Pulmonary artery endothelial cell (primary cell): ENCODE data around the gene CMSS1. TPM values are rescaled to one million over a fixed set of nuclear protein-coding genes. Genes with fewer than 3 reads are reported as not detected.
A peak's percentile ranks its signal among the peaks of the same experiment; 100 is the strongest.

Source experiments
- DNase-seq: peaks from one replicate; pipeline ENCODE4 v3.0.0-alpha.2; 2011; ENCODE audit warnings: low read depth, low spot score
- total RNA-seq: library from RNA; depleted of rRNA; stranded (reverse); fragments of >200 nt; gene quantifications from 2 replicates; pipeline ENCODE4 v1.2.3, GENCODE V29; 2014

Gene CMSS1
- total RNA-seq, 1 donor from 2014 or later = 15.0 TPM

GRCh38 chr3:100023150-100023549 is 205.5 kb downstream of the CMSS1 start:
- no peak for DNase-seq

DNA sequence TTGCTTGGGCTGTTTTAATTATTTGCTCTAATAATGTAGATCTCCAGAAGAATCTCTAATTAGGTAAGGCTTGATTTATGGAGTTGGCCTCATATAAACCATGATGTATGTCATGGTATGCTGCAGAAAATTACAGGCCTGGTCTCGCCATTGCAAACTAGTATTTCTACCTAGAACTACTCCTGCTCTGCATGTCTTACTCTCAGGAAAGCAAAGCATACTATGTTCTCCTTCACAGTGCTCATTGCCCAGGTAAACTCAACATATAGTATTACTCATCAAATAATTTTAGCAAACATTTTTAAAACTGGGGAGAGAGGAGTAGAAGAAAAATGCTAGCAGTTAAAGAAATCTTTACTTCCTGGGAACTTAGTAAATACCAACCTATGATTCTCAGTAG is 205.9 kb downstream of the CMSS1 start:
- no peak for DNase-seq

DNA sequence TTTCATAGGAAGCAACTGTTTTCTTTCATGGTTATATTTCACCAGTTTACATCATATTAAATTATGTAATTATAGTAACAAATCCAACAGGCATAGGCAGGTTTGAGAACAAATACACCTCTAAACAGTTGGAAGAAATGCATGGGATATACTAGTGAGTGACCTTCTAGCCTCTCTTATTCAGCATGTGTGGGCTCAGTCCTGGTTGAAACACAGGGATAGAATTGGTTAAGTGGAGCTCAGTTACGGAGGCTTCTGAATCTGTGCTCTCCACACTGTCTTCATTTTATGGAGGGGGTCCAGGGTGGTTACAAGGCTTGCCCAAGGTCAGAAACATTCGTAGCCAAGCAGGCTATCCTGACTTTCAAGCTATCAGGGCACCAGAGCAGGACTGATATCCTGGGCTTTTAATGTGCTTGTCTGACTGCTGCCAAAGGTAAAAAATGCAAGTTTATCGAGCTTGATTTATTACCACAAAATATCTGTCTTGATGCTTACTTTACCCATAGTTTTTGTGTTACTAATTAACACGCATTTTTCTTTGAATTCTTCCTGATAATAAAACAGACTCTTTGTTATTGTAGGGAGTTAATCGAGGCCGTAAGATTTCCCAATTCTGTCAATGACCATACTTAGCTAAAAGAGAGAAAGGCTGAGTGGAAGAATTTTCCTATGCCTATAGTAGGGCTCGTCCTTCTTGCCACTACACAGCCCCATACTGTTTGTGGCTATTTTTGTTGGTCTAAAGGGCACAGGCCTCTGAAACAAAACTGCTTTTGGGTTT is 207.1 kb downstream of the CMSS1 start:
- DNase-seq = no peak

DNA sequence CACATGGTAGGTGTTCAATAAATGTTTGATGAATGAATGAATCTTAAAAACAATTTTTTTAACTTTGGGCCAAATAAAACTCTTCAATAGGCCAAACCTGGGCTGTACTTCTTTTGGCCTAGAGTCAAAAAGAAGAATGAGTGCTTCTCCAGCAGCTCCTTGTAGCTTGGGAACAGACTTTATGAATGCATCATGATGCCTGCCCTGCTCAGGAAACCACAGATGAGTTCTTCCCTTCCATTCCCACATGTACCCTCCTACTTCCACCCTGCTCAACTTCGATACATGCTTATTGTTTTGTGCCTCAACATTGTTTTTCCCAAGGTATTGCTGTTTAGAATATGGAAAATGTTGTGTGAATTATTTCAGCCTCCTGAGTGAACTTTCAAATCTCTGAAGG is 209.7 kb downstream of the CMSS1 start:
- DNase-seq = no peak

- DNase-seq = no peak
These were observed 211.4 kb downstream of the CMSS1 start for GRCh38 chr3:100029052-100029451.

- DNase-seq = no peak
These were observed 212.0 kb downstream of the CMSS1 start for GRCh38 chr3:100029689-100030088.

- no peak for DNase-seq
These were observed 212.7 kb downstream of the CMSS1 start for GRCh38 chr3:100030346-100030745.

- DNase-seq = no peak
These were observed 213.3 kb downstream of the CMSS1 start for GRCh38 chr3:100030914-100031425.

GRCh38 chr3:100032243-100032642 is 214.6 kb downstream of the CMSS1 start:
- peak; percentile 37 for DNase-seq

GRCh38 chr3:100033184-100033583 is 215.5 kb downstream of the CMSS1 start:
- DNase-seq = no peak

GRCh38 chr3:100033903-100034471 is 216.3 kb downstream of the CMSS1 start:
- DNase-seq = no peak

DNA sequence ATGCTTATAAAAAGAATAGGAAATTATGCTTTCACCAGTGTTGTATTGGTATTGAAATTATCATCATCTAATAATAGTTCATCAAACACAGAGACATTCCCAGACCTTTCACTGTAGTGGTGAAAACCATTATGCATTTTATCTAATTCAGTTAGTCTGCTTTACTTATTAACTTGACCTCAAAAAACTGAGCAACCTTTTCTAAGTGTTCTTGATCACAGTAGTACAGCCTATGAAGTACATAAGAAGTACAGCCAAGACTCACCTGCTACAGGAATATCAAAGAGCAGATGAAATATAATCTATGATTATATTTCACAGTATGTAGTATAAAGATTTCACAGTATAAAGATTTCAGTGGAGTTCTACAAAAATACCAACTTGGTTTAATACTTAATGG is 221.4 kb downstream of the CMSS1 start:
- no peak for DNase-seq

DNA sequence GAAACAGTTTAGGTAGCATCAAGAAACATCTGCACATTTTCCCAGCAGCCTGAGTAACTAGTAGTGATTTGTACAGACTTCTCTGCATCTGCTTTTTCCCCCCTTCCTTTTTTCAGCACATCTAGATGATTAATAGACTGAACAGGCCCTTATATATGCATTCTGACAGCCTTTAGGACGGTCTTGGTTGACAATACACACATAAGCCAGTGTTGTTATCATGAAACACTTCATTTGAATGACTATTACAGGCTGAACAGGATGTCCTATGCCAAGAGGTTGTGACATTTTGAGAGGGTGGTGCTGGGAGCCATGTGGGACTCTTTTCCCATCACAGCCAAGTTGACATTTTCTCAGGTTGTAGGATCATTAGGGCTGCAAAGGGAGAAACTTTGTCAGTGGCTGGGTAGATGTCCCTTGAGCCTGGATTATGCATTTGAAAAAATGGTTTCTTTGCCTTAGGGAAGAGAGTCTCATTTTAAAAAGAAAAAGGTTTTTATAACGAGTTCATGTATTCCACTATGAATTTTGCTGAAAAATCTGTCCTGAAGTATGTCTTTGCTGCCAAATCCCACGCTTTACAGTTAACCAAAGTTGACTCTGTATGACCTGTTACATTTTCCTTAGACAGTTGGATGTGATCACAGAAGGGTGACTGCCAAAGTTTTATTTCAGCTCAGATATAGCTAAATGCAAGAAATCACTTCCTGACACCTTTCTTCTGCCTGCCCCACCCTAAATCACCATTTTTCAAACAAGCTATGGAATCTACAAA is 223.0 kb downstream of the CMSS1 start:
- no peak for DNase-seq

GRCh38 chr3:100041328-100041749 is 223.7 kb downstream of the CMSS1 start:
- DNase-seq = peak; percentile 82

GRCh38 chr3:100042166-100042981 is 224.7 kb downstream of the CMSS1 start:
- DNase-seq = peak; percentile 82

GRCh38 chr3:100043271-100043670 is 225.6 kb downstream of the CMSS1 start:
- no peak for DNase-seq

DNA sequence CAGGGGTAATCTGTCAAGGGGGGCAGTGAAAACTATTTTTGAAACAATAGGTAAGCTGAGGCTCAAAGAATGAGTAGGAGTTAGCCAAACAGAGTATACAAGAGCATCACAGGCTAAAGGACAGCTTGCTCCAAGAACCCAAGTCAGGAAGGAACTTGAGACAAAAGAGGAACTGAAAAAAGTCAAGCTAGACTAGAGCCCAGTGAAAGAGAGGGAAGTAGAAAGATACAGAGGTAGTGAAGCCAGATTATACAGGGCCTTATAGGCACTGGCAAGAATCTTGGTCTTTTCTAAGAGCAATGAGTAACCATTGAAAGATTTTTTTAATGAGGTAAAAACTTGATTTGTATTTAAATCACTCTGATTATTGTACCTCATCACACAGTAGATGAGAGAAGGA is 226.7 kb downstream of the CMSS1 start:
- no peak for DNase-seq

DNA sequence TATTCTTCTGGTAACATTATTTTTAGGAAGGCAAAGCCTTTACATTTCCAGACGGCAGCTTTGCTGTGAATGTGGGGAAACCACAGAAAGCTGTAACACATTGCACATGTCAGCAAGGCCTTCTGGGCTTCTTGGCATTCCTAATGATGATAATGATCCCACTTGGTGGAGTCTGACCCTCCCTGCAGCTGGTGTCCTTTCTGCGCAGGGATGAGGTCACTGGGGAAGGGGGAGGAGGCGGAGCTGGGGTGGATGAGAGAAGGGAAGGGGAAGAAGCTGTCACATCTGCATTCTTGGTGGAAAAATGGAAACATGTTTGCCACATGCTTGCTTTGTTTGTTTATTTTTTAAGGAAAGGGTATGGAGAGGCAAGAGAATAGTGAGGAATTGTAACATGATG is 228.0 kb downstream of the CMSS1 start:
- no peak for DNase-seq

GRCh38 chr3:100046986-100047385 is 229.3 kb downstream of the CMSS1 start:
- no peak for DNase-seq

GRCh38 chr3:100047455-100048141 is 229.9 kb downstream of the CMSS1 start:
- DNase-seq = no peak

DNA sequence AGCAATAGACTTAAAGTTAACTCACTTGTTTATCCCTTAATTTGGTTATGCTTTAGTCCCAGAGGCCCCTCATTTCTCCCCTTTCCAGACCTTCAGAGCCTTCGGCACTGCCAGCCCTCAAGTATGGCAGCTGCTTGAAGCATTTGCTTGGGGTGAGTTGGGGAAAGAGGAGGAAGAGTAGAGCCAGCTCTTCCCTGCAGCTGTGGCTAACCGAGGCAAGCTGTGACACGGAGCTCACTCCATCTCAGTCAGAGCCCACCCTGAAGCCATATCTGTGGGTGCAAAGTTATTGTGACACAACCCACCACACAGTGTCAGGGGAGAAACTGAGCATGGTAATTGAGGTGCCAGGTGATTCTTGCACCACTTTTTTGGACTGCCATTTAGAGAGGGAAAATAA is 230.6 kb downstream of the CMSS1 start:
- DNase-seq = no peak
